ENCODE results near the gene TRMU. TPM values are rescaled to one million over a fixed set of nuclear protein-coding genes. Genes with fewer than 3 reads are reported as not detected.

The TRMU gene
- total and polyA plus RNA-seq, 2 of the 8 experiments (the other 6 are each of a cell fraction or from before 2014, with no cell fraction given), result 43.4 to 70.6 TPM

DNA sequence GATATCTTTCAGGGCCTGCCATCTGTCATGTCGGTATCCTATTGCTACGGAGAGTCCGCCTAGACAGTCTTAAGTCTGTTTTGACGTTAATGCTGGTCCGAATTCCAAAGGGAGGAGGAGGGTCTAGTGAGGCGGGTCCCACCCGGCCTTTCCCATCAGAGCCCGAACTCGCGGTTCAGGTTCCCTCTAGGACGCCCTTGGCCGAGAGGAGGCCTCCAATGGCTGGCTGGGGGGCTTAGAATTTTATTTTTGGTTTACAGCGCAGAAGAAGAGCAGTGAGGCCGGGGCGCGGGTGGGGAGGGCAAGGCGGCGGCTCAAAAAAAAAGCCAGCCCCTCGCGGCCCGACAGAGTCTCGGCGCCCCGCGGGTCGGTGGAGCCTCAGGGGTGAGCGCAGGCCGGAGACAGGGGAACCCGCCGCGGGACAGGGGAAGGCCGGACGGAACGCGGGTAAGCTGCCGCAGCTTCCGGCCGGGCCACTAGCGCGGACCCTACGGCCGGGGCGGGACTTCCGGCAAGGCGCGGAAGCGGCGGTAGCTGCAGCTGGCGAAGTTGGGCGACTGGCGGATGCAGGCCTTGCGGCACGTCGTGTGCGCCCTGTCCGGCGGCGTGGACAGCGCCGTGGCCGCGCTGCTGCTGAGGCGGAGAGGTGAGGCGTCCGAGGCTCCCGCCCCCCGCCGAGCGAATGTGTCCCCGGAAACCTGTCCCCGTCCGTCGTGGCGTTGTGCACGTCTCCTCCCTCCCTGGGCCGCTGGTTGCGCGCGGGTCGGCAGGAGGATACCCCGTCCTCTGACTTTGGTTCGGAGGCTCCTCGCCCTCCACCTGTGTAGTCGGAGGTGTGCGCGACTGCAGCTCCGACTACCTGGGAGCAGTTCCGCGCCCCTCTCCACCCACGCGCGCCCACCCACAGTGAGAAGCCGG, at the start of gene TRMU (continued):
- TF ChIP-seq, protein P1, sequence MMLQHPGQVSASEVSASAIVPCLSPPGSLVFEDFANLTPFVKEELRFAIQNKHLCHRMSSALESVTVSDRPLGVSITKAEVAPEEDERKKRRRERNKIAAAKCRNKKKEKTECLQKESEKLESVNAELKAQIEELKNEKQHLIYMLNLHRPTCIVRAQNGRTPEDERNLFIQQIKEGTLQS (IDR thresholded peaks at IDR 0.05; ENCODE audit: insufficient read depth, low read depth, low read length), result no peak
- TF ChIP-seq CHD1 (IDR thresholded peaks at IDR 0.05; ENCODE audit: low read depth, low read length), result no peak
- TF ChIP-seq YY1 (IDR thresholded peaks at IDR 0.05; ENCODE audit: low read depth, low read length), result peak; percentile 62; the same call in 1 of the 2 replicates
- no peak for TF ChIP-seq CBX8 (IDR thresholded peaks at IDR 0.05; ENCODE audit: borderline replicate concordance, low read depth, low read length)
- peak; percentile 81; the same call in 1 of the 2 replicates for TF ChIP-seq TBP (IDR thresholded peaks at IDR 0.05; ENCODE audit: low read depth, low read length)
- TF ChIP-seq CHD2 (IDR thresholded peaks at IDR 0.05; ENCODE audit: low read length), result 0 out of 2 replicates have a peak, but pooled peaks have one; percentile 1
- no peak for TF ChIP-seq GTF2F1 (IDR thresholded peaks at IDR 0.05; ENCODE audit: borderline replicate concordance, low read depth, low read length)
- TF ChIP-seq TCF12 (IDR thresholded peaks at IDR 0.05; ENCODE audit: low read depth, low read length), result 0 out of 2 replicates have a peak, but pooled peaks have one; percentile 10
- TF ChIP-seq SUZ12 (IDR thresholded peaks at IDR 0.05; ENCODE audit: low read length), result no peak
- no peak for TF ChIP-seq CBX5 (IDR thresholded peaks at IDR 0.05; ENCODE audit: low read depth, low read length)
- TF ChIP-seq EP300 (IDR thresholded peaks at IDR 0.05; ENCODE audit: borderline replicate concordance in 1 of 2, low read depth in 2 of 2, low read length in 2 of 2), result peak in 1 of 2 experiments; percentile 44; a peak in 1 of 3 replicates
- TF ChIP-seq KDM5A (IDR thresholded peaks at IDR 0.05; ENCODE audit: low read length), result peak; percentile 49; the same call in 1 of the 2 replicates
- TF ChIP-seq GABPA (IDR thresholded peaks at IDR 0.05; ENCODE audit: borderline replicate concordance, insufficient read depth, low read length), result peak; percentile 99
- peak; percentile 58 for TF ChIP-seq CREB1 (IDR thresholded peaks at IDR 0.05)
- TF ChIP-seq, protein P2, sequence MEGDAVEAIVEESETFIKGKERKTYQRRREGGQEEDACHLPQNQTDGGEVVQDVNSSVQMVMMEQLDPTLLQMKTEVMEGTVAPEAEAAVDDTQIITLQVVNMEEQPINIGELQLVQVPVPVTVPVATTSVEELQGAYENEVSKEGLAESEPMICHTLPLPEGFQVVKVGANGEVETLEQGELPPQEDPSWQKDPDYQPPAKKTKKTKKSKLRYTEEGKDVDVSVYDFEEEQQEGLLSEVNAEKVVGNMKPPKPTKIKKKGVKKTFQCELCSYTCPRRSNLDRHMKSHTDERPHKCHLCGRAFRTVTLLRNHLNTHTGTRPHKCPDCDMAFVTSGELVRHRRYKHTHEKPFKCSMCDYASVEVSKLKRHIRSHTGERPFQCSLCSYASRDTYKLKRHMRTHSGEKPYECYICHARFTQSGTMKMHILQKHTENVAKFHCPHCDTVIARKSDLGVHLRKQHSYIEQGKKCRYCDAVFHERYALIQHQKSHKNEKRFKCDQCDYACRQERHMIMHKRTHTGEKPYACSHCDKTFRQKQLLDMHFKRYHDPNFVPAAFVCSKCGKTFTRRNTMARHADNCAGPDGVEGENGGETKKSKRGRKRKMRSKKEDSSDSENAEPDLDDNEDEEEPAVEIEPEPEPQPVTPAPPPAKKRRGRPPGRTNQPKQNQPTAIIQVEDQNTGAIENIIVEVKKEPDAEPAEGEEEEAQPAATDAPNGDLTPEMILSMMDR (IDR thresholded peaks at IDR 0.05; ENCODE audit: control extremely low read depth in 1 of 3, insufficient read depth in 1 of 3, low read depth in 1 of 3, low read length in 3 of 3), result no peak
- no peak for TF ChIP-seq EZH2 (IDR thresholded peaks at IDR 0.05; ENCODE audit: low read depth, low read length, severe bottlenecking)
- TF ChIP-seq FOSL1 (IDR thresholded peaks at IDR 0.05; ENCODE audit: insufficient read depth, low read depth, low read length), result no peak
- 0 out of 4 replicates have a peak, but pooled peaks of 1 of the 2 experiments have one; percentile 90 for TF ChIP-seq HDAC2 (IDR thresholded peaks at IDR 0.05; ENCODE audit: borderline replicate concordance in 1 of 2, low read depth in 2 of 2, low read length in 2 of 2)
